Measurements from ENCODE around the gene LCE1B.

LCE1B gene

GRCh38 chr1:152783095-152783494 lies 28.7 kb upstream of the LCE1B start:
- H3K27ac ChIP-seq (ENCODE audit: low read length), result no peak overlapping the region
- H3K9ac ChIP-seq (ENCODE audit: low read depth, low read length), result no peak overlapping the region
- no peak overlapping the region for H3K4me3 ChIP-seq (ENCODE audit: low read depth in 1 of 2, low read length in 2 of 2)

DNA sequence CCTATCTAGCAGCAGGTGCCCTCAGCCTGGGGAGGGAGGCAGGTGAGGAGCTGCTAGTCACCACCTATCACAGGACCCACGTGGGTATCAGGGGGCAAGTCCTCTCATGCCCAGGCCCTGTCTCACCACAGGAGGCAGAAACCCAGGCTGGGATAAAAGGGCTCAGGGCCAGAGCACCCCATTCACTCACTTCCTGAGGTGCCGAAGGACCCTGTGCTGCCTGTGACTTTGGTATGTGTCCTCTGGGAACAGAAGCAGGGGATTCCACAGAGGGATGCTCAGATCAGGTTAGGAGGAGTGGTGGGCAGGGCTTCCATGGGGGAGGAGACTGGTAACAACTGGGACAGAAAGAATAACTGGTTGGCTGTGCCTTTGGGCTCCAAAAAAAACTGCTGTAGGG lies 25.7 kb upstream of the LCE1B start, which contains the start of gene LCE1E:
TSS of gene LCE1E (plus strand) at position 181 of the 400 bp plus-strand sequence. CDS start 1,043 bp downstream, outside the sequence.
- ATAC-seq (ENCODE audit: insufficient read depth, low read depth) (no peak), DNase-seq (no peak)
- H3K79me2 ChIP-seq (ENCODE audit: insufficient read depth, low read length), result no peaks in the 10 kb centered on the region
- H4K20me1 ChIP-seq (ENCODE audit: insufficient read depth, low read length), result no peaks in the 10 kb centered on the region
- H3K4me1 ChIP-seq (ENCODE audit: insufficient read depth, low read length), result no peaks in the 10 kb centered on the region
- H3K36me3 ChIP-seq (ENCODE audit: insufficient read depth, low read length), result no peaks in the 10 kb centered on the region
- peaks cover 6% of the 10 kb centered on the region for H3K27me3 ChIP-seq (ENCODE audit: insufficient read depth, low read length, poor library complexity)
- TF ChIP-seq EZH2 (IDR thresholded peaks at IDR 0.05; ENCODE audit: borderline replicate concordance, low read depth, low read length, severe bottlenecking), result no peak
- TF ChIP-seq, protein P1, sequence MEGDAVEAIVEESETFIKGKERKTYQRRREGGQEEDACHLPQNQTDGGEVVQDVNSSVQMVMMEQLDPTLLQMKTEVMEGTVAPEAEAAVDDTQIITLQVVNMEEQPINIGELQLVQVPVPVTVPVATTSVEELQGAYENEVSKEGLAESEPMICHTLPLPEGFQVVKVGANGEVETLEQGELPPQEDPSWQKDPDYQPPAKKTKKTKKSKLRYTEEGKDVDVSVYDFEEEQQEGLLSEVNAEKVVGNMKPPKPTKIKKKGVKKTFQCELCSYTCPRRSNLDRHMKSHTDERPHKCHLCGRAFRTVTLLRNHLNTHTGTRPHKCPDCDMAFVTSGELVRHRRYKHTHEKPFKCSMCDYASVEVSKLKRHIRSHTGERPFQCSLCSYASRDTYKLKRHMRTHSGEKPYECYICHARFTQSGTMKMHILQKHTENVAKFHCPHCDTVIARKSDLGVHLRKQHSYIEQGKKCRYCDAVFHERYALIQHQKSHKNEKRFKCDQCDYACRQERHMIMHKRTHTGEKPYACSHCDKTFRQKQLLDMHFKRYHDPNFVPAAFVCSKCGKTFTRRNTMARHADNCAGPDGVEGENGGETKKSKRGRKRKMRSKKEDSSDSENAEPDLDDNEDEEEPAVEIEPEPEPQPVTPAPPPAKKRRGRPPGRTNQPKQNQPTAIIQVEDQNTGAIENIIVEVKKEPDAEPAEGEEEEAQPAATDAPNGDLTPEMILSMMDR (IDR thresholded peaks at IDR 0.05; ENCODE audit: borderline replicate concordance, extremely low read depth, low read length, poor library complexity, severe bottlenecking), result no peak
- no peaks in the 10 kb centered on the region for H3K9me3 ChIP-seq (ENCODE audit: insufficient read depth, low read length, severe bottlenecking)
- no peak within 1 kb of the TSS for H3K4me2 ChIP-seq (ENCODE audit: insufficient read depth, low read length)
- no peak within 1 kb of the TSS for H3K9ac ChIP-seq (ENCODE audit: low read depth, low read length)
- H3K4me3 ChIP-seq (ENCODE audit: low read depth in 1 of 2, low read length in 2 of 2), result no peak within 1 kb of the TSS
- H3K27ac ChIP-seq (ENCODE audit: low read length), result no peak within 1 kb of the TSS
- H2AFZ ChIP-seq (ENCODE audit: low read depth, low read length), result no peak within 1 kb of the TSS

More at GRCh38 chr1:152783095-152783494, 28.7 kb upstream of the LCE1B start:
- no peaks in the 10 kb centered on the region for H3K36me3 ChIP-seq (ENCODE audit: insufficient read depth, low read length)
- no peak overlapping the region for H3K4me2 ChIP-seq (ENCODE audit: insufficient read depth, low read length)
- ATAC-seq (ENCODE audit: insufficient read depth, low read depth), result no peak
- H3K9me3 ChIP-seq (ENCODE audit: insufficient read depth, low read length, severe bottlenecking), result no peaks in the 10 kb centered on the region
- peaks cover 10% of the 10 kb centered on the region for H3K27me3 ChIP-seq (ENCODE audit: insufficient read depth, low read length, poor library complexity)
- no peaks in the 10 kb centered on the region for H3K4me1 ChIP-seq (ENCODE audit: insufficient read depth, low read length)
- no peak overlapping the region for H2AFZ ChIP-seq (ENCODE audit: low read depth, low read length)
- no peak for DNase-seq
- H4K20me1 ChIP-seq (ENCODE audit: insufficient read depth, low read length), result no peaks in the 10 kb centered on the region
- no peaks in the 10 kb centered on the region for H3K79me2 ChIP-seq (ENCODE audit: insufficient read depth, low read length)
- TF ChIP-seq, protein P1 (IDR thresholded peaks at IDR 0.05; ENCODE audit: borderline replicate concordance, extremely low read depth, low read length, poor library complexity, severe bottlenecking), result no peak
- TF ChIP-seq EZH2 (IDR thresholded peaks at IDR 0.05; ENCODE audit: borderline replicate concordance, low read depth, low read length, severe bottlenecking), result no peak

GRCh38 chr1:152795686-152796085 lies 16.1 kb upstream of the LCE1B start:
- Histone ChIP-seq H3K4me2 (ENCODE audit: insufficient read depth, low read length) (no peak overlapping the region), H3K9me3 (ENCODE audit: insufficient read depth, low read length, severe bottlenecking) (no peaks in the 10 kb centered on the region), H3K27ac (ENCODE audit: low read length) (no peak overlapping the region), H3K9ac (ENCODE audit: low read depth, low read length) (no peak overlapping the region), H3K27me3 (ENCODE audit: insufficient read depth, low read length, poor library complexity) (no peaks in the 10 kb centered on the region), H3K36me3 (ENCODE audit: insufficient read depth, low read length) (no peaks in the 10 kb centered on the region), H3K4me3 (ENCODE audit: low read depth in 1 of 2, low read length in 2 of 2) (no peak overlapping the region), H3K79me2 (ENCODE audit: insufficient read depth, low read length) (no peaks in the 10 kb centered on the region), H4K20me1 (ENCODE audit: insufficient read depth, low read length) (no peaks in the 10 kb centered on the region), H3K4me1 (ENCODE audit: insufficient read depth, low read length) (no peaks in the 10 kb centered on the region), H2AFZ (ENCODE audit: low read depth, low read length) (no peak overlapping the region)
- ATAC-seq (ENCODE audit: insufficient read depth, low read depth) (no peak), DNase-seq (no peak)
- TF ChIP-seq EZH2 (IDR thresholded peaks at IDR 0.05; ENCODE audit: borderline replicate concordance, low read depth, low read length, severe bottlenecking), result no peak
- TF ChIP-seq, protein P1 (IDR thresholded peaks at IDR 0.05; ENCODE audit: borderline replicate concordance, extremely low read depth, low read length, poor library complexity, severe bottlenecking), result no peak

- H3K79me2 ChIP-seq (ENCODE audit: insufficient read depth, low read length), result no peaks in the 10 kb centered on the region
- no peaks in the 10 kb centered on the region for H3K36me3 ChIP-seq (ENCODE audit: insufficient read depth, low read length)
- no peaks in the 10 kb centered on the region for H3K9me3 ChIP-seq (ENCODE audit: insufficient read depth, low read length, severe bottlenecking)
- ATAC-seq (ENCODE audit: insufficient read depth, low read depth) (no peak), DNase-seq (no peak)
- H4K20me1 ChIP-seq (ENCODE audit: insufficient read depth, low read length), result no peaks in the 10 kb centered on the region
- peaks cover 2% of the 10 kb centered on the region for H3K27me3 ChIP-seq (ENCODE audit: insufficient read depth, low read length, poor library complexity)
- H2AFZ ChIP-seq (ENCODE audit: low read depth, low read length), result no peak within 1 kb of the TSS
- TF ChIP-seq EZH2 (IDR thresholded peaks at IDR 0.05; ENCODE audit: borderline replicate concordance, low read depth, low read length, severe bottlenecking), result no peak
- TF ChIP-seq, protein P1 (IDR thresholded peaks at IDR 0.05; ENCODE audit: borderline replicate concordance, extremely low read depth, low read length, poor library complexity, severe bottlenecking), result no peak
- H3K27ac ChIP-seq (ENCODE audit: low read length), result no peak within 1 kb of the TSS
- no peak within 1 kb of the TSS for H3K4me2 ChIP-seq (ENCODE audit: insufficient read depth, low read length)
- H3K4me1 ChIP-seq (ENCODE audit: insufficient read depth, low read length), result no peaks in the 10 kb centered on the region
- no peak within 1 kb of the TSS for H3K9ac ChIP-seq (ENCODE audit: low read depth, low read length)
- no peak within 1 kb of the TSS for H3K4me3 ChIP-seq (ENCODE audit: low read depth in 1 of 2, low read length in 2 of 2)
Measured at GRCh38 chr1:152796421-152796820, 15.3 kb upstream of the LCE1B start, which contains the start of gene LCE1D. TSS of gene LCE1D (plus strand) at chr1:152796721. CDS start at chr1:152797795, 1,074 bp downstream.
